ENCODE measurements around the gene IFNA13.

Gene IFNA13

DNA sequence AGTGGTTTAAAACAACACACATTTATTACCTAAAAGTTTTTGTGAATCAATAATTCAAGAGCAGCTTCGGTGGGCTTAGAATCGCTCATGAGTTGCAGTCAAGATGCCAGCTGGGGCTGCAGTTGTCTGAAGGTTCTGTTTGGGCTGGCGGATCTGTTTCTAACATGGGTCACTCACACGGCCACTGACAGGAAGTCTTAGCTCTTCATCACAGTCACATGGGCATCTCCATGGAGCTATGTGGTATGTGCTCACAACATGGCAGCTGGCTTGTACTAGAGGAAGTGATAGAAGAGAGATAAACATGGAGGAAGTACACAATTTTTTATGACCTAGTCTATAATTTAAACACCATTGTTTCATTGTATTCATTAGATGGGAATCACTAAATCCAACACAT lies 43.8 kb downstream of the IFNA13 start:
- H3K27me3 ChIP-seq (ENCODE audit: insufficient read depth, low read length): no peaks in the 10 kb centered on the region
- H3K4me1 ChIP-seq (ENCODE audit: control insufficient read depth, insufficient read depth, low read length, unreplicated experiment): peaks cover 5% of the 10 kb centered on the region
- no peak overlapping the region for H2AFZ ChIP-seq (ENCODE audit: low read length, unreplicated experiment)
- H3K27ac ChIP-seq (ENCODE audit: low read depth, low read length): no peak overlapping the region
- no peak overlapping the region for H3K4me3 ChIP-seq (ENCODE audit: low read depth, low read length)
- H3K79me2 ChIP-seq (ENCODE audit: control insufficient read depth, insufficient read depth, low read length, unreplicated experiment): peaks cover 17% of the 10 kb centered on the region
- peaks cover 3% of the 10 kb centered on the region; the same call in 1 of the 2 replicates for H3K36me3 ChIP-seq (ENCODE audit: insufficient read depth, low read length)

DNA sequence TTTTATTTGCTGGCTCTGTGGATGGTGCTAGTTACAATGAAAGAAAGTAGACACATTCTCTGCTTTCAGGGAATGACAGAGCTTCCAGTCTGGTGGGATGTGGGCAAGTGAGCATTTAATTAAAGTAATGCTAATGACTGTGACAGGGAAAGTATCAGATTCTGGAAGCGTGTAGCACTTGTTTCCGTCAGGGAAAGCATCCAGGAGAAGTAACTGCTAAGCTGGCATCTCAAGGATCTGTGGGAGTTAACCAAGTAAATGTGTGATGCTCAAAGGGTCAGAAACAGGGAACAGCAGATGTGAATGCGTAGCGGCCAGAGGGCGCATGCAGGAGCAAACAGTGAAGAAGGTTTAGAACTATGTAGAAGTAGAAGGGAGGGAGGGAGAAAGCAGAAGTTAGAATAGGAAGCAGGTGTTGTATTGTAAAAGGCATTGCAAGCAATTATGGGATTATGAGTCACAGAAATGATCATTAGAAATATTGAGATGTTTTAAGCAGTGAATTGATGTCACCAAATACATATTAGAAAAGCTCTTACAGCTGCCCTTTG lies 44.9 kb downstream of the IFNA13 start:
- H3K4me3 ChIP-seq (ENCODE audit: low read depth, low read length): no peak overlapping the region
- no peak overlapping the region for H2AFZ ChIP-seq (ENCODE audit: low read length, unreplicated experiment)
- H3K4me1 ChIP-seq (ENCODE audit: control insufficient read depth, insufficient read depth, low read length, unreplicated experiment): no peaks in the 10 kb centered on the region
- H3K27ac ChIP-seq (ENCODE audit: low read depth, low read length): no peak overlapping the region
- H3K79me2 ChIP-seq (ENCODE audit: control insufficient read depth, insufficient read depth, low read length, unreplicated experiment): peaks cover 10% of the 10 kb centered on the region
- no peaks in the 10 kb centered on the region for H3K27me3 ChIP-seq (ENCODE audit: insufficient read depth, low read length)
- H3K36me3 ChIP-seq (ENCODE audit: insufficient read depth, low read length): peaks cover 3% of the 10 kb centered on the region; the same call in 1 of the 2 replicates

DNA sequence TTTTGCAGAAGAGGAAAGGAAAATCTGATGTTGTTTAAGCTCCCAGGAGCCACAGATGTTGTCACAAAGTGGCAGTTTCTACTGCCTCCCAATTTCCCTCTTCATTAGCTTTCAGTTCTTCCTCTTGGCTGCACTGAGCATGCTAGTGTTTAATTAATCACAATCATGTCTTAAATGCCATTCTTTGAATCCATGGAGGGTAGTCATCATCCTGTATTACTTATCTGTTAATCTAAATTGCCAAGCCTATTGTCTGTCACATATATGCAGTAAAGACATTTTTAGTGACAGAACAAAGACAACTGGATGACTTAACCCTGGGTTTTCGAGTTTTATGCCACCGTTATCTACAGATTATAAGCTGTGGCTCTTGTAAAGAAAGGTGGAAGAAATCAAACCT lies 47.4 kb downstream of the IFNA13 start:
- H3K79me2 ChIP-seq (ENCODE audit: control insufficient read depth, insufficient read depth, low read length, unreplicated experiment): no peaks in the 10 kb centered on the region
- no peaks in the 10 kb centered on the region; the same call in 1 of the 2 replicates for H3K27me3 ChIP-seq (ENCODE audit: insufficient read depth, low read length)
- H3K36me3 ChIP-seq (ENCODE audit: insufficient read depth, low read length): peaks cover 3% of the 10 kb centered on the region; the same call in 1 of the 2 replicates
- no peak overlapping the region for H3K27ac ChIP-seq (ENCODE audit: low read depth, low read length)
- no peak overlapping the region for H2AFZ ChIP-seq (ENCODE audit: low read length, unreplicated experiment)
- no peak overlapping the region for H3K4me3 ChIP-seq (ENCODE audit: low read depth, low read length)
- no peaks in the 10 kb centered on the region for H3K4me1 ChIP-seq (ENCODE audit: control insufficient read depth, insufficient read depth, low read length, unreplicated experiment)

DNA sequence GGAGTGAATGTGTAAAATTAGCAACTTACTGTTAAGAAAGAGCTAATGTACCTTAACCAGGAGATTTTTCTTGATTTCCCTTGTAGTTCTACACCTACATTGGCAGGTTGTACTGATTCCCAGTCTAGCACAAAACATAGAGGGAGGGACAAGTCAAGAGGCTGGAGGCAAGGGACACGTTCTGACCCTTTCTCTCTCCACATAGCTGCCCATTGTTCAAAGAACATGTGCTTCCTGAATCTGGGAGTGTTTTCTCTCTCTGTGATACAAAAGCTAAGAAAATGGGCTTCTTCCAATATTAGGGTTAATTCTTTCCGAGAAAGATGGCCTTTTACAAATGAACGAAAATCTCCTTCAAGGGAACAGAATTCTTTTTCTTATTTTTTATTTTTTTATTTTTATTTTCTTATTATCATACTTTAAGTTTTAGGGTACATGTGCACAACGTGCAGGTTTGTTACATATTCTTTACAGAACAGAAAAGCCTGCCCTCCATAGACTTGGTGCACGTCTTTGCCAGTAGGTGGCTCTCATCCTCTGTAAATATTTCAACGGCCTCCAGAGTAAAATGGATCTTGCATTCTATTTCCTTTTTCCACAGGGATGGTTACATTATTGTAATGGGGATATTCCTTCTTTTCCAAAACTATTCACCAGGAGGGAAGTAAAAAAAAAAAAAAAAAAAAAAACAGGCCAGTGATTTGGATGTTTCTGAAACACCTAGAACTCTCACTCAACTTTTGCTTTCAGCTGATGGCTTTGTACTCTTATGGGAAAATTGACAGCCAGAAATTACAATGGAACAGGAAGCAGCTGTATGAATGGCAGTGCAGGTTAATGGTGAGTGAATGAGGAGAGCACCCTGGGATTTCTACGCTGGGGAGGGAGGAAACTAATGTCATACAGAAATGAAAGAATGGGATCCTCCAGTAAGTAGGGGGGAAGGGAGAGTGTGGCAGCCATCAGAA lies 49.6 kb downstream of the IFNA13 start:
- Histone ChIP-seq H3K4me3 (ENCODE audit: low read depth, low read length) (no peak overlapping the region), H3K79me2 (ENCODE audit: control insufficient read depth, insufficient read depth, low read length, unreplicated experiment) (no peaks in the 10 kb centered on the region), H2AFZ (ENCODE audit: low read length, unreplicated experiment) (peak overlapping the region; percentile 57), H3K27me3 (ENCODE audit: insufficient read depth, low read length) (no peaks in the 10 kb centered on the region; the same call in 1 of the 2 replicates), H3K27ac (ENCODE audit: low read depth, low read length) (no peak overlapping the region), H3K36me3 (ENCODE audit: insufficient read depth, low read length) (no peaks in the 10 kb centered on the region; the same call in 1 of the 2 replicates), H3K4me1 (ENCODE audit: control insufficient read depth, insufficient read depth, low read length, unreplicated experiment) (no peaks in the 10 kb centered on the region)
